Measurements from ENCODE around the gene C20orf144.
"Not testable (repeated sequence)": the region's sequence is repeated elsewhere in the genome, so short reads cannot be mapped to it uniquely, and the experiment has no call there.

C20orf144 gene

GRCh38 chr20:33662172-33662571 is at the start of gene C20orf144:
C20orf144 (plus strand) TSS chr20:33662327; CDS start chr20:33662346, 19 bp downstream.
- DNase-seq, result no peak

- DNase-seq, result no peak
These were observed 40.3 kb upstream of the C20orf144 start for GRCh38 chr20:33621717-33622400.

GRCh38 chr20:33622705-33623365 is 39.3 kb upstream of the C20orf144 start:
- no peak for DNase-seq

GRCh38 chr20:33624399-33624798 is 37.7 kb upstream of the C20orf144 start:
- no peak for DNase-seq

- DNase-seq, result no peak
These were observed 35.9 kb upstream of the C20orf144 start for GRCh38 chr20:33626190-33626589.

GRCh38 chr20:33627577-33628216 is 34.4 kb upstream of the C20orf144 start:
- DNase-seq, result no peak

GRCh38 chr20:33629533-33629932 is 32.6 kb upstream of the C20orf144 start:
- DNase-seq, result no peak

- DNase-seq, result no peak
These were observed 32.1 kb upstream of the C20orf144 start for GRCh38 chr20:33629979-33630378.

GRCh38 chr20:33630507-33630906 is 31.6 kb upstream of the C20orf144 start:
- no peak for DNase-seq

- not testable (repeated sequence) for DNase-seq
These were observed 30.2 kb upstream of the C20orf144 start for GRCh38 chr20:33631910-33632309.

GRCh38 chr20:33635341-33635740 is 26.8 kb upstream of the C20orf144 start:
- no peak for DNase-seq

GRCh38 chr20:33636776-33637175 is 25.4 kb upstream of the C20orf144 start:
- no peak for DNase-seq

- DNase-seq, result no peak
These were observed 21.8 kb upstream of the C20orf144 start for GRCh38 chr20:33640287-33640686.

- DNase-seq, result no peak
These were observed 17.6 kb upstream of the C20orf144 start for GRCh38 chr20:33644313-33645071.

- no peak for DNase-seq
These were observed 17.1 kb upstream of the C20orf144 start for GRCh38 chr20:33645072-33645358.

- DNase-seq, result no peak
These were observed 16.7 kb upstream of the C20orf144 start for GRCh38 chr20:33645396-33645795.

- DNase-seq, result no peak
These were observed 15.9 kb upstream of the C20orf144 start for GRCh38 chr20:33646191-33646590.

- not testable (repeated sequence) for DNase-seq
These were observed 15.0 kb upstream of the C20orf144 start for GRCh38 chr20:33646959-33647602.

GRCh38 chr20:33647603-33648395 is 14.3 kb upstream of the C20orf144 start:
- peak; percentile 6 for DNase-seq

GRCh38 chr20:33648396-33649004 is 13.6 kb upstream of the C20orf144 start:
- DNase-seq, result peak; percentile 36

- DNase-seq, result peak; percentile 63
These were observed 12.9 kb upstream of the C20orf144 start for GRCh38 chr20:33649201-33649681.

Measured in retina (tissue), 1 donor.